GM19023 (cell line): ENCODE data around the gene CALM1.

Source experiments
- ATAC-seq: cut with Tn5 transposase; IDR thresholded peaks from one replicate; pipeline ENCODE4 v1.9.1; 2021; ENCODE audit warnings: mild to moderate bottlenecking, moderate library complexity; ENCODE audit not compliant: unreplicated experiment

CALM1 gene

DNA sequence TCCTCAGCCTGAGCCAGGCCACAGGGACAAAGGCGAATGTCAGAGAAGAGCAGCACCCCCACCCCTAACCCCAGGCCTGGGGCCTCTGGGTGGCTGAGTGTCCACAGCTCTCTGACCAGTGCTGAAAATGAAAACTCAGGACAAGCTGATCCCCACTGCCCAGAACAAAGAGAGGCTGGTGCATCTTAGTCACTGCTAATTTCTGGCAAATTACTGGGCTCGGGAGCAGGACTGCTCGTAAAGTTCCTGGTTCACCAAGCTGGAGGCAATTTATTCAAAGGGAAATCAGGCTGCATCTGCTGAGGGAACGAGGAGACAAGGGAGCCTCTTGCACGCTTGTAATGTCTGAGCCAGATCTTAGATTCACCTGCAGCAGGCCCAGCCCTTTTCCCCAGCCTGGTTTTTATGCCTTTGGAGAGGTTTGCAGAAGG, 43.2 kb downstream of the CALM1 start:
- ATAC-seq = no peak

DNA sequence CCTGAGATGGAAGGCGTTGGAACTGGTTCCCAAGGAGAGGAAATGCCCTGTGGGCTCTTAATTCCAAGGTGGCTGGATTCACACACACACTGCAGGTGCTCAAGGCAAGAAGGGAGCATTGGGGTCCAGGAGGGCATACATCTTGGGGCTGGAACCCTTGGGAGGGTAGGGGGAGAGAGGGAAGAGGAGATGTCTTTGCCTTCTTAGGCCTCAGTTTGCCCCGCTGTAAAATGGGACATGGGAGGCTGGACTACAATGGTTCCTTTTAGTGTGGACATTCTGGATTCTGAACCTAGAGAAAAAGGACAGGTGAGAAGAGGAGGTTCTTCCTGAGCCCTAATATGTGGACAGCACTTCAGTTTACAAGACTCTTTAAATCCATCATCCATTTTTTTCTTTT, 43.8 kb downstream of the CALM1 start:
- ATAC-seq = no peak

DNA sequence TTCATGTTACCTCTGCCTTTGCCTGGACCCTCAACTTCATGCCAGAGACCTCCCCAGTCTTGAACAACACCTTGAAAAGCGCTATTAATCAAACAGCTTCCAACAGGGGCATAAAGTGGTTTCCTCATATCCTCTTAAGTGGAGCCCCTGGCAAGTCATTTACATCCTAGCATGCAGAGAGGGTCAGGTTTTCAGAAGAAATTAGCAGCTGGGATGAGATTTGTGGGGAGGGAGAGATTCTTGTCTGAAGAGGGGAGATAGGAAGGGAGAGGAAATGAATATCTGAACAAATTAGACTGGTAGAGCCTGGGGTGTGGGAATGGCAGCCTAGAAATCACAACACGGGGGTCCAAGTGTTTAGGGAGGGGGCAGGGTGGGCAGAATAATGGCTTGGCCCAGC, 45.6 kb downstream of the CALM1 start:
- no peak for ATAC-seq

DNA sequence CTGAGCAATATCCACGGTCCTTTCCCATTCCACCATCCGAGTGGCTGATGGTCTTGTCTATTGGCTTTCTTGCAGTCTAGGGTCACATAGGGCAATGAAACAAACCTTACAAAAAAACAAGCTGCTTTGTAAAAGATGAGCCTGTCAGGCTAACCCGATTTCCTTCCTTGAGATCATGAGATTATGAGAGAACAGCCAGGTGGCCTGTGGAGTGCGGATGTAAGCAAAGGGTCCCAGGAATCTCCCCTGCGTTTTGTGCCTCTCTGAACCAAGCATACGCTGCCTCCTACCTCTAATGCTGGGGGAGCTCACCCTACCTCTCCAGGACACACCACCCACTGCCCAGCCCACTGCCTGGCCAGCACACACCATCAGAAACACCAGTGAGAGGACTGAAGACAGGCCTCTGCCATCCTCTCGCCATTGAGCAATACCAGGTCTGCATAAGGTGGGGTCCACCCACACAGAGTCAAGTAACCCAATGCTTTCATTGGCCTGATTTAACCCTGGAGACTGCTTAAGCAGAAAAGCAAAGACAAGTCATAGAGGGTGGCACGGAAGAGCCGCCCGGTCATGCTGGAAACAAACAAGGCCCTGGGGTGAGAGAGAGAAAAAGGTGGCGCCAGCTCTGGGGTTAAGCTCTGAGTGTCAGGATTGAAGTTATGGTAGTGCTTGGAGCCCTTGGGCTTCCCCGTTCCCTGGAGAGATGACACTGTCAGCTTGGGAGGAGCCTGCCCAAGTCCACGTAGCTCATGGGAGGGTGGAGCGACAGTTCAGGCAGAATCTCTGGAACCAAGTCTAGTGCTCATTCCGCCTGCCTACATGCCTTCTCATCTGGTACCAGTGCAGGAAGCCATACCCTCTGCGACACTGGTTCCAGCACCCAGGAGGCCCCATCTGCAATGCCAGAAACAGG, 46.6 kb downstream of the CALM1 start:
- ATAC-seq = no peak

DNA sequence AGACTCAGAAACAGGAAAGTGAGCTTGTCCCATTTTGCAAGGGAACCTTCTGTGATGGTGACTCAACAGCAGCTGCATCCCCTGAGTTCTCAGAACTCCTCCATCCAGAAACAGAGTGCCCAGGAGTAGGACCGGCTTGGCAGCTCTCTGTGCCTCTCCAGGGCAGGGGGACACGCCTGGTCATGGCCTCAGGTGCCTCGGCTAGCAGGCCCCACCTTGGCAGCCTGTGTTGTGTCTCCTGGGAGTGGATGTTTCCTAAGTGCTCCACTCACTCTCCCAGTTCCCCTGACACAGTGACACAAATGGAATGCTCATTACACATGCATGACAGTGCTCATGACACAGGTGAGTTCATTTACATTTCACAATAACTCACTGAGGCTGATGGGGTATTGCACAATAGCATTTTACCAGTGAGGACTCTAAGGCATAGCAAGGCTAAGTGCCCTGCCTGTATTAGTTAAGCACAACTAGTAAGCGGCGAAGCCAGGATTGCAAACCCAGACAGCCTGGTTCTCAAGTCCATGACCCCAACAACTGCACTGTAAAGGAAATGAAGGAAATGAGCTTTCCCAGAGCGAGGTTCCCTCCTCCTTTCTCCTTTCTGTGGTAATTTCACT, 47.4 kb downstream of the CALM1 start:
- no peak for ATAC-seq

DNA sequence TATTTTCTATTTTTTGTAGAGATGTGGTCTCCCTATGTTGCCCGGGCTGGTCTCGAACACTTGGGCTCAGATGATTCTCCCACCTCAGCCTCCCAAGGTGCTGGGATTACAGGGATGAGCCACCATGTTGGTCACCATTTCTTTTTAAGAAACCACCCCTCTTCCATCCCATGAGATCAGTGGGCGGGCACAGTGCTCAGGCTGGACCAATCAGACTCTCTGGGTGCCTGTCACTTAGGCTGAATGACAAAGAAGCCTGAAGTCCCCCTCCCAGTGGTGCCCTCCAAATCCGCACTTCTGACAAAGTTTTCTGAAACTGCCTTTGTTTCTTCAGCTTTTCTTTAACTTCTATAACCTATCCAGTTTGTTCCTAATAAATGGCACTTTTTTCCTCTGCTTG, 48.2 kb downstream of the CALM1 start:
- ATAC-seq = no peak

DNA sequence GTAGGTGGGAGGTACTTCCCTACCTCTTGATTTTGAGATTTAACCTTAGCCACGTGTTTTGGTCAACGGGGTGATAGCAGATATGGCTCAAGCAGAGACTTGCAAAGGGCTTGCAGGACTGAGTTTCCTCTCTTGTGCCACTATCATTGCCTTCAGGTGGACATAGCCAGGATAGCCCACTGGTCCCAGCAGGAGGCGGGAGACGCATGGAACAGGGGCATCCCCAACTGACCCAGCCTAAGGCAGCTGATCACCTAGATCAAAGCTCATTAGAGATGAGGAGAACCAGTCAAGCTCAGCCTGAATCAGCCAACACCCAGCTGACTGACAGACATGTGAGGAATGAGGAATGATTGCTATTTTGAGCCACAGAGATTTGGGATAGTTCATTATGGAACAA, 49.6 kb downstream of the CALM1 start:
- ATAC-seq = no peak

DNA sequence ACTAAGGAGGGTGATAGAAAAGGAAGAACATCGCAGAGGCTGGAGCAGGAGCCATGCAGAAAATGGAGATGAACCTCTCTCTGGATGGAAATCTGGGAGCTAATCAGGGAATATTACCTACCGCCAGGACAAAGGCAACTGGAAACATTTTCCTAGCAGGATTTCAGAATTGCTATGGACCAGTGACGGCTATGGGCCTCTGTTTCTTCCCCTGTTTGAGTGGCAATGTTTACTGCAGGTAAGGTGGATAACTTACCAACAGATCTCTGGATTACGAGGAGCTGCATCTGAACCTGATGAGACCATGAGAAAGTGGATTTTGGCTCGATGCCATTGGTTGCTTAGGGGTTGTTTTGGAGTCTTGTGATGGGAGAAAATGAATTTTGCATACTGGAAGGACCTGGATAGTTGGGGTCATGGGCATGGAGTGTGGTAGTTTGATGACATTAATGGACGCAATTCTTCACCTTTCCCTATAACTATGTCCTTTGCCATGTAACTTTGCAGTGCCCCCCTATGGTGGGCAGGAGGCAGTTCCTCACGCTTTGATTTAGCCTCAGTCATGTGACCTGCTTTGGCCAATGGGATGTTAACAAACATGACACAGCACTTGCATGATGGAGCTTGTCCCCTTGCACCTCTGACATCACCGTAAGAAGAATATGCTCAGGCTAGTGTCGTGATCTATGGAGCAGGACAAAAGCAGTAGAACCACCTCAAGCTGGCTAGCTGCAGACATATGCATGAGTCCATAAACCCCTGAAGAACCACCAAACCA, 51.1 kb downstream of the CALM1 start:
- no peak for ATAC-seq

DNA sequence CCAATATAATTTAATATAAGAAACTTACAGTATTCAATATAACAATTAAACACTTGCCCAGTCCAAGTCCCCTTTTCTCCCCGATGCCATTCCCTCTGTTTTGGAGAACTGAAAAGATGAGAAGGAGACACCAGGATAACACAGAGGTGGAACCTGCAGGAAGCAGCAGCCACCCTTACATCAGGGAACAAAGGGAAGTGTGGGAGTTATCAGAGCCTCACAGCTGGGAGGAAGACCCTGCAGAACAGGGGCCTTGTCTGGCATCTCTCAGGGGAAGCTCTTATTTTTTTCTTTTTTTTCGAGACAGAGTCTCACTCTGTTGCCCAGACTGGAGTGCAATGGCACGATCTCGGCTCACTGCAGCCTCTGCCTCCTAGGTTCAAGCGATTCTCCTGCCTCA, 52.6 kb downstream of the CALM1 start:
- no peak for ATAC-seq

DNA sequence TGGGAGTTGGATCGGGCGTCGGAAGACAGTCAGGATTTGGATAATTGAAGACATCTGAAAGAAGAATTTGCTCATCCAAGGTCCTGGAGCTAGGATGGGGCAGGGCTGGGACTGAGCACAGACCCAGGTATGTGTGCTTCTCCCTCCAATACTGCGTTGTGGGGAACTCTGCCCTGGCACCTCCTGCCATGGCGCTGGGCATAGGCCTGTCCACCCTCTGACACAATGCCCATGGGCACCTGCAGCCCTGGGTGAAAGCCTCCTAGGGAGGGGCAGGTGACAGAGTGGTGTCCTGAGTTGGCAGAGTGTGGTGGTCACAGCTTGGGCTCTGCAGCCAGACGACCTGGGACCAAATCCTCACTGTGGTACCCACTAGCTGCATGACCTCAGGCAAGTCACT, 53.3 kb downstream of the CALM1 start:
- no peak for ATAC-seq

DNA sequence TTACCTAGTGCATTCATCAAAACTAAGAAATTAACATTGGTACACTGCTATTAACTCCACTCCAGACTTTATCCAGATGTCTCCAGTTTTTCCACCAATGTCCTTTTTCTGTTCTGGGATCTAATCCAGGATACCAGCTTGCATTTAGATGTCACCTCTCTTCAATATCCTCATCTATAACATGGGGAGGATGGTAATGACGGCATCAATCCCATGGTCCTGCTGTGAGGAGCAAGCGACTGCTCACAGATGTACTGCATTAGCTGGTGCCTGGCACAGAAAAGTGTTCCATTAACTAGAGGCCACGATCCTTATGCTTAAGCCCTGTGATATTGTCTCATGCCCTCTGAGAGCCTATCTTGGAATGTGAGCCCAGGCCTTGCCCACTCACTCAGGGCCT, 53.8 kb downstream of the CALM1 start:
- no peak for ATAC-seq

DNA sequence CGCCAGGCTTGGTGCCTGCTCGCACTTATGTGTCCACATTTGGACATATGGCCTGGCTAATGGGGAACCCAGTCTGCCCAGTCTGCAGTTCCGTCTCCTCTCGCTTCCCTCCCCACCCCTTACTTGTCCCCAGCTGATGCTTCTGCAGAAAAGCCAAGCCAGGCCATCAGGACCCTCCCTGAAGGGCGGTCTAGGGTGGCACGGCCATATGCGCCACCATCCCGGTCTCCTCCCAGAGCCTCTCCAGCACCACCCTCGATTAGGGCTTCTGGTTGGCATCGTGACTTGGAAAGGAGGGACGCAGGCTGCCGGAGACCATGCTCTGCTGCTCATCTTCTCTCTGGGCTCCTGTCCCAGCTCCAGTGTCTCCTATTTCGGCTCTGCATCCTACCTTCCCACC, 54.6 kb downstream of the CALM1 start:
- ATAC-seq = no peak

DNA sequence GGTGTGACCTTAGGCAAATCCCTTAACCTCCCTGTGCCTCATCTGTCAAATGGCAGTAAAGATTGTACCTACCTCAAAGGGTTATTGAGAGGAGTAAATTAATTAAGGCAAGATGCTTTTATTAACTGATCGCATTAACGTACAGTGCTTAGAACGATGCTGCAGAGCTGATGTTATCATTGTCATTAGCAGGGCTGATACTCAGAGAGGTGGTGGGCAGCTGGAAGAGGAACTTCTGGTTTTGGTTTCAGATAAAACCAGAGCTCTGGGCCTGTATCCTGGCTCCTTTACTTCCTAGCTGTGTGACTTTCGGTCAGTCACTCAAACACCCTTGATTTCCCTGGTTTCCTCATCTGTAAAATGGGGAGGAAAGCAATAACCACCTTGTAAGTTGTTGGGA, 55.1 kb downstream of the CALM1 start:
- ATAC-seq = no peak

DNA sequence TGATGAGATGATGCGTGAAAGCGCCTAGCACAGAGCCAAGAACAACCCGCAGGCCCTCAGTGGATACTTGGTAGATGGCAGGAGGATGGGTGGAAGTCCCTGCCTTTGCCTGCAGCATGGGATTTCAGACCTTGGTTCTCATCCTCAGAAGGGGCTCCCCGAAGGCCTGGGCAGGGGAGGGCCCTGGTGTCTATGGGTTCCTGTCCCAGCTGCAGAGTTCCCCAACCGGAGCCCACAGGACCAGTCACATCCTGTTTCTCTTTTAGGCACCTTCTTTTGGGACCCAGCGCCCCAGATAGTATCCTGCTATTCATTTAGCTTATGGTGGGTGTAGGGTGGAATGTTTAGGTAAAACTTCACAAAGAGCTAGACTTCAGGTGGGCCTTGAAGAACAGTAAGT, 55.5 kb downstream of the CALM1 start:
- ATAC-seq = no peak

DNA sequence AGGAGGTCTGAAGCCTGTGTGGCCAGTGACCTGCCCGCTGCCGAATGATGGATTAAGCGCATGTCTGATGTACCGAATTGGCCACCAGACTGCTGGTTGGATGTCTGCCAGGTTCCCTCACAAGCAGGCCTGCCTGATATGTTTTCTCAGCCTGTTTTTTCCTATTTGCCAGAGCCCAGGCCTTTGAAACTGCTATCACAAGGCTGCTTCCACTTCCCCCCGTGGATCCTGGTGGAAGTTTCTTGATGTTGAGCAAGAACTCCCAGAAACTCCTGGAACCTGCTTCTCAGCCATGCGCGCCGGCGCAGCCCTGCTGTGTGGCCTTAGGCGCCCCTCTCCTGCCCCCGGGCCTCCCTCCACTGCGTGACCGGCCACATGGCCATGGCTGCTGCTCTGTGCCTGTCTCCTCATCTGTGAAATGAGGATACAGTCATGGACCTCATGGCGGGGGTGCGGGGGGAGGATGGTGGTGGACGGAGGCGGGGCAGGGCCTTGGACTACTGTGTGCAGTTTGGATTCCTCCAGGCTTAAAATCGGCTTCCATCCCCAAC, 56.6 kb downstream of the CALM1 start:
- ATAC-seq = no peak

DNA sequence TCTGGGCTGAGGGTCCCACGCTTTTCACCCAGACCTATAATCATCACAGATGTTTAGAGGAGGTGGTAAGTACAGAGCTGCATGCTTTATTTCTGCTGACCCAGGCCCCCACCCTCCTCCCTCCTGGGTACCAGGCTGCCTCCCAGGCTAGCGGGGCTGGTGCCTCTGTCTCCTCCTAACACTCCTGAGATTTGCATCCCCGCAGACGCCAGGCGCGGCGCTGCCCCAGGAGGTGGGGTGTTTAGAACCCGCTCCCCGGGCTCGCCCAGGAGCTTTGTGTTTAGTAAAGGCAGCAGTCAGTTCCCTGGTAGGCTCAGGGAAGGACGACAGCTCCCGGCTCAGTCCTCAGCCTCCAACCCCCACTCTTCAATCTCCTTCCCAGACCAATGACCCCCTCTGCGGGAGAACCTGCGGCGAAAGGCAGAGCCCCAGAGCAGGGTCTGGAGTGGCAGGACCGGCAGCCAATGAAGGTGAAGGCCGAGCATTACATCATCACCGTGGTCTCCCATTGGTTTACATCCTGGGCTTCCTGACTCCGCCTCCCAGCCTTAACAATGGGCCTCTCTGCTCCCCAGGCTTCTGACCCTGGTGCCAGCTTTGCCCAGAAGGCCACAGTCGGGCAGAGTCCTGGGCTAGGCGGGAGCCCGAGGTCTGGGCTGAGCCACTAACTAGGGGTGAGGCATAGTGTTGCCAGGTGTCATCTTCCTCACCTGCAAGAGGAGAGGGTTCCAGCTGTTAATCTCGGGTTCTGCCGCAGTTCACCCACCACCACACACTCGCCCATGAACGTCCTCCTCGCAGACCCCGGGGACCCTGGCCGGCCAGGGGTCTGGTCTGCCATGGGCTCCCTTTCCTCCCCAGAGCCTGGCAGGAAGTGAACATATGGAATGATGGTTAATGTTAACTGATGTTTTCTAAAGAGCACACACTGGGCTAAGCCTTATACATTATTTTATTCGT, 57.5 kb downstream of the CALM1 start:
- ATAC-seq = no peak

DNA sequence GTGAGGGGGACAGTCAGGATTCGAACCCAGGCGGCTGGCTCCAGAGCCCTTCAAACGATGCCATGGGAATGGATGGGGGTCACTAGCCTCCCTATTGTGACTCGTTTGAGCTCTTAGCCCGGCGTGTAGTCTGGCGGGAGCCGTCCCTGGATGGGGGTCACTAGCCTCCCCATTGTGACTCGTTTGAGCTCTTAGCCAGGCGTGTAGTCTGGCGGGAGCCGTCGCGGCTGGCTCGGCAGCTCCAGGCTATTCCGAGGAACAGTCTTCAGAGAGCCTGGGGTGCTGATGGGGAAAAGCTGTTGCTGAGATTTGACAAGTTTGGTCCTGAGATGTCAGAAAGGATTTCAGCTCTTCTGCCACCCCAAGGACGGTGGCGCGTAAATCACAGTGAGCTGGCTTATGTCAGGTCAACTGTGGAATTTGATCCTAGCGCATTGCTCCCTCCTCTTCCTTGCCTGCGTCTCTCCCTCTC, 58.3 kb downstream of the CALM1 start:
- ATAC-seq = no peak

DNA sequence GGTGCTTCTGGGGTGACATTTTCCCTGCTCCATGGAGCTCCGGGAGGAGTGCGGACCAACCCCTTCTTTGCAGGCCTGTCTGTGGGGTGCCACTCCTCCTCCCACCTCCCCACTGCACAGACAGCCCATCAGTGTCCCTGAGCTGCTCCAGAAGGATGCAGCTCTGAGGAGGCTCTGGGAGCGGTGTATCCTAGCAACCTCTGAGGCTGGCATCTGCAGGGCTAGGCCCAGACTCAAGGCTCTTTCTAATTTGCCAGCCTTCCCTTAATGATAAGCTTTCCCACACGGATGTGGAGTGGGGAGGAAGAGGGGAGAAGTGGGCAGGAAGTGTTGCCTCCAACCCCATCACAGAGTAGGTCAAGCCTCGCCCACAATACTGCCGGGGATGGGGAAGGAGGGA, 59.7 kb downstream of the CALM1 start:
- ATAC-seq = no peak

DNA sequence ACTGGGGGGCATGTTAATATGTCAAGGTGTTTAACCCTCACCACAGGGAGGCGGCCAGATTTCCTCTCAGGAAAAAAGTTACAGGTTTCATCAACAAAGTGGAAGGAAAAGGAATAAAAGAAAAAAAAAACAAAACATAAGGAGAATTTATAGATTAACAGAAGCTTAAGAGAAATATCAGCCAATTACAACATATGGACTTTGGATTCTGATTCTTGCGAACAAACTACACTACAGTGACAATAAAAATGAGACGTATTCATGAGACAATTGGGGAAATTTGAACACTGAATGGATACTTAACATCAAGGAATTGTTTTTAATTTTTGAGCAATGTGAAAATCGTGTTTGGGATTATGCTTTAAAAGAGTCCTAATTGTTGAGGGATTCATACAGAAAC, 60.4 kb downstream of the CALM1 start:
- no peak for ATAC-seq
